ENCODE measurements around the gene NR1H3.

- no peak for TF ChIP-seq CTCF (conservative IDR thresholded peaks at IDR 0.05; ENCODE audit: low read depth, low read length)
- no peak for TF ChIP-seq EZH2 (IDR thresholded peaks at IDR 0.05; ENCODE audit: low read length, unreplicated experiment)
Measured at GRCh38 chr11:47208628-47209027, 49.2 kb upstream of the NR1H3 start.
